ENCODE data around the gene SMIM7. TPM values are rescaled to one million over a fixed set of nuclear protein-coding genes. Genes with fewer than 3 reads are reported as not detected.
"Not testable (repeated sequence)": the region's sequence is repeated elsewhere in the genome, so short reads cannot be mapped to it uniquely, and the experiment has no call there.

SMIM7 gene
- total RNA-seq, 1 experiment from 2014 or later = 77.6 TPM

- Histone ChIP-seq H4K8ac (replicated peaks; ENCODE audit: insufficient read length, low read depth, low read length) (no peak overlapping the region), H3K23ac (ENCODE audit: insufficient read length, low read depth, low read length) (no peak overlapping the region), H2BK5ac (ENCODE audit: insufficient read length, low read length) (no peak overlapping the region), H3K4ac (ENCODE audit: low read depth, low read length) (no peak overlapping the region), H2AFZ (ENCODE audit: low read length) (no peak overlapping the region), H3K27ac (ENCODE audit: insufficient read length, low read depth, low read length) (no peak overlapping the region), H2BK15ac (ENCODE audit: low read depth, low read length) (no peak overlapping the region), H2BK20ac (ENCODE audit: low read depth, low read length, poor library complexity, severe bottlenecking) (no peak overlapping the region), H2AK5ac (ENCODE audit: insufficient read length, low read length) (no peak overlapping the region), H3K79me1 (ENCODE audit: insufficient read depth, low read depth, low read length, poor library complexity, severe bottlenecking) (peaks cover under 1% of the 10 kb centered on the region), H2BK12ac (ENCODE audit: insufficient read length, low read depth, low read length) (no peak overlapping the region), H3K4me1 (ENCODE audit: insufficient read depth, low read length) (no peaks in the 10 kb centered on the region), H3K23me2 (ENCODE audit: insufficient read length, low read depth, low read length, poor library complexity, severe bottlenecking) (no peaks in the 10 kb centered on the region), H2BK120ac (ENCODE audit: low read depth, low read length, poor library complexity, severe bottlenecking) (no peak overlapping the region), H4K5ac (ENCODE audit: insufficient read length, low read depth, low read length) (no peak overlapping the region), H3K18ac (ENCODE audit: insufficient read length, low read depth, low read length) (no peak overlapping the region), H3K9me3 (ENCODE audit: control insufficient read depth, low read depth, low read length) (no peaks in the 10 kb centered on the region), H4K20me1 (ENCODE audit: control insufficient read depth, insufficient read depth, insufficient read length) (no peaks in the 10 kb centered on the region), H3K14ac (ENCODE audit: insufficient read depth, low read length) (no peak overlapping the region), H3K56ac (ENCODE audit: insufficient read length, low read depth, low read length) (no peak overlapping the region), H3K9ac (ENCODE audit: extremely low read depth, insufficient read length, low read length) (no peak overlapping the region), H3T11ph (ENCODE audit: low read length) (no peak overlapping the region), H3K27me3 (ENCODE audit: insufficient read depth, low read length) (no peaks in the 10 kb centered on the region), H3K4me2 (ENCODE audit: insufficient read depth, insufficient read length, low read length) (no peak overlapping the region), H4K91ac (ENCODE audit: insufficient read length, low read depth, low read length) (no peak overlapping the region), H3K79me2 (ENCODE audit: insufficient read depth, low read length) (0 out of 2 replicates have a peak, but pooled peaks cover 1% of the 10 kb centered on the region)
- H3K4me1 Mint-ChIP-seq = no peaks in the 10 kb centered on the region
- no peaks in the 10 kb centered on the region for H3K27me3 Mint-ChIP-seq (ENCODE audit: low read depth)
- no peaks in the 10 kb centered on the region; a peak in 1 of 5 replicates for H3K9me3 Mint-ChIP-seq
- H3K27ac Mint-ChIP-seq = no peak overlapping the region
- no peak for DNase-seq
- no peak for TF ChIP-seq CTCF (conservative IDR thresholded peaks at IDR 0.05)
- no CpG with 5 or more reads among the region's 7 CpGs for WGBS (ENCODE audit: extremely low coverage, insufficient read length, low lambda C conversion rate)
- H3K4me3 Mint-ChIP-seq = no peak overlapping the region
- peaks cover 52 to 84% (median 83%) of the 10 kb centered on the region in 3 experiments for H3K36me3 Mint-ChIP-seq (ENCODE audit: insufficient read depth in 1 of 3, low read depth in 3 of 3)
Measured at GRCh38 chr19:16652854-16653253, 7.1 kb downstream of the SMIM7 start.

GRCh38 chr19:16651421-16652188 lies 8.3 kb downstream of the SMIM7 start:
- not testable (repeated sequence) for H3T11ph ChIP-seq (ENCODE audit: low read length); H3K18ac ChIP-seq (ENCODE audit: insufficient read length, low read depth, low read length); H3K27me3 ChIP-seq (ENCODE audit: insufficient read depth, low read length); H3K23ac ChIP-seq (ENCODE audit: insufficient read length, low read depth, low read length); H3K14ac ChIP-seq (ENCODE audit: insufficient read depth, low read length); H2BK15ac ChIP-seq (ENCODE audit: low read depth, low read length); H3K9me3 ChIP-seq (ENCODE audit: control insufficient read depth, low read depth, low read length); H2BK12ac ChIP-seq (ENCODE audit: insufficient read length, low read depth, low read length); H3K9ac ChIP-seq (ENCODE audit: extremely low read depth, insufficient read length, low read length); H3K79me1 ChIP-seq (ENCODE audit: insufficient read depth, low read depth, low read length, poor library complexity, severe bottlenecking); H3K9me3 Mint-ChIP-seq; H3K27ac Mint-ChIP-seq; H3K27me3 Mint-ChIP-seq (ENCODE audit: low read depth); H3K4me3 Mint-ChIP-seq; DNase-seq; H2AFZ ChIP-seq (ENCODE audit: low read length); H3K27ac ChIP-seq (ENCODE audit: insufficient read length, low read depth, low read length); H3K4me1 ChIP-seq (ENCODE audit: insufficient read depth, low read length); H2AK5ac ChIP-seq (ENCODE audit: insufficient read length, low read length); H3K4me2 ChIP-seq (ENCODE audit: insufficient read depth, insufficient read length, low read length); H4K8ac ChIP-seq (replicated peaks; ENCODE audit: insufficient read length, low read depth, low read length); H4K5ac ChIP-seq (ENCODE audit: insufficient read length, low read depth, low read length); H3K23me2 ChIP-seq (ENCODE audit: insufficient read length, low read depth, low read length, poor library complexity, severe bottlenecking); H3K4me1 Mint-ChIP-seq; H2BK5ac ChIP-seq (ENCODE audit: insufficient read length, low read length); H3K4ac ChIP-seq (ENCODE audit: low read depth, low read length); H4K20me1 ChIP-seq (ENCODE audit: control insufficient read depth, insufficient read depth, insufficient read length); H2BK20ac ChIP-seq (ENCODE audit: low read depth, low read length, poor library complexity, severe bottlenecking); H4K91ac ChIP-seq (ENCODE audit: insufficient read length, low read depth, low read length); H3K56ac ChIP-seq (ENCODE audit: insufficient read length, low read depth, low read length); H2BK120ac ChIP-seq (ENCODE audit: low read depth, low read length, poor library complexity, severe bottlenecking); H3K79me2 ChIP-seq (ENCODE audit: insufficient read depth, low read length)
- WGBS (ENCODE audit: extremely low coverage, insufficient read length, low lambda C conversion rate) = no CpG with 5 or more reads among the region's 8 CpGs
- H3K36me3 Mint-ChIP-seq (ENCODE audit: insufficient read depth in 1 of 3, low read depth in 3 of 3) = peaks cover 47 to 86% (median 82%) of the 10 kb centered on the region in 3 experiments

All from H9 (cell line).